Mammary epithelial cell (primary cell): Measurements from ENCODE around the gene NAV3.

ENCODE experiments used
- CTCF ChIP-seq, 2 donors: IDR thresholded peaks in 1 of 2; conservative IDR thresholded peaks in 1 of 2; 2 replicates each; pipeline ENCODE4 v1.5.1; 2011 to 2012; ENCODE audit warnings: inconsistent platforms in 2 of 2, low read length in 2 of 2, mild to moderate bottlenecking in 2 of 2, control low read depth in 1 of 2, low read depth in 1 of 2; ENCODE audit not compliant: insufficient read depth in 1 of 2; ENCODE audit errors: extremely low read depth in 1 of 2
- EZH2 ChIP-seq: IDR thresholded peaks from 2 replicates; pipeline ENCODE4 v1.6.1; 2012; ENCODE audit warnings: low read length, inconsistent platforms, borderline replicate concordance

- TF ChIP-seq CTCF (conservative IDR thresholded peaks at IDR 0.05 in 1 of 2, IDR thresholded peaks at IDR 0.05 in 1 of 2; ENCODE audit: extremely low read depth in 1 of 2, insufficient read depth in 1 of 2, low read depth in 1 of 2, low read length in 2 of 2), result no peak
- no peak for TF ChIP-seq EZH2
Measured at GRCh38 chr12:77999074-77999715, 168.5 kb downstream of the NAV3 start.
